HEK293 (cell line): Measurements from ENCODE around the gene PTPRF.

Experiments used
- CTCF ChIA-PET: fragments of 350-600 bp; formaldehyde crosslinking; extraction: SDS; loops from one replicate; lab custom pipeline; 2021; ENCODE audit warnings: antibody characterized with exemption; lab: Yijun Ruan, JAX
- POLR2A ChIA-PET: fragments of 300-600 bp; formaldehyde crosslinking; extraction: SDS; loops from one replicate; lab custom pipeline; 2020; ENCODE audit warnings: antibody characterized with exemption, inconsistent platforms; lab: Yijun Ruan, JAX
- H3K27ac ChIP-seq: fragments of 200-500 bp; sonication (Bioruptor generic); 2 replicates; pipeline ENCODE4 v1.5.1; 2014; ENCODE audit warnings: low read depth, low read length, control low read depth, inconsistent platforms; ENCODE audit errors: extremely low read depth
- H3K36me3 ChIP-seq, 2 experiments: fragments of 200-500 bp in 1 of 2; sonication (Bioruptor generic) in 1 of 2; 1 replicate in 1 of 2; 2 replicates in 1 of 2; pipeline ENCODE4 v1.5.1; 2014 to 2017; ENCODE audit warnings: inconsistent platforms in 2 of 2, low read length in 2 of 2; ENCODE audit not compliant: control insufficient read depth in 2 of 2, insufficient read depth in 1 of 2
- H3K4me1 ChIP-seq: fragments of 200-500 bp; sonication (Bioruptor generic); 2 replicates; pipeline ENCODE4 v1.5.1; 2014; ENCODE audit warnings: mild to moderate bottlenecking, low read length, inconsistent platforms; ENCODE audit not compliant: control insufficient read depth, insufficient read depth
- H3K4me3 ChIP-seq: 2 replicates; pipeline ENCODE4 v1.5.1; 2011; ENCODE audit warnings: low read depth, mild to moderate bottlenecking, control low read depth, low read length, moderate library complexity
- H3K9me3 ChIP-seq: fragments of 200-500 bp; sonication (Bioruptor generic); 2 replicates; pipeline ENCODE4 v1.5.1; 2014; ENCODE audit warnings: low read depth, low read length, inconsistent platforms; ENCODE audit not compliant: control insufficient read depth, insufficient read depth
- KLF1 ChIP-seq: fragments of 450-650 bp; formaldehyde crosslinking; IDR thresholded peaks from 2 replicates; pipeline ENCODE4 v1.5.1; 2016; ENCODE audit warnings: missing biosample characterization, missing genetic modification characterization
- PATZ1 ChIP-seq: fragments of 450-650 bp; formaldehyde crosslinking; IDR thresholded peaks from 2 replicates; pipeline ENCODE4 v1.5.1; 2016; ENCODE audit warnings: missing biosample characterization, missing genetic modification characterization
- WT1 ChIP-seq: fragments of 450-650 bp; formaldehyde crosslinking; IDR thresholded peaks from 2 replicates; pipeline ENCODE4 v1.5.1; 2016; ENCODE audit warnings: missing biosample characterization, missing genetic modification characterization
- ZBTB17 ChIP-seq: fragments of 450-650 bp; formaldehyde crosslinking; IDR thresholded peaks from 2 replicates; pipeline ENCODE4 v1.5.1; 2016; ENCODE audit warnings: missing biosample characterization, missing genetic modification characterization
- ZFP41 ChIP-seq: fragments of 450-650 bp; formaldehyde crosslinking; IDR thresholded peaks from 2 replicates; pipeline ENCODE4 v1.5.1; 2016; ENCODE audit warnings: missing biosample characterization, missing genetic modification characterization, borderline replicate concordance
- ZIC2 ChIP-seq: fragments of 450-650 bp; formaldehyde crosslinking; IDR thresholded peaks from 2 replicates; pipeline ENCODE4 v1.5.1; 2016; ENCODE audit warnings: missing biosample characterization, missing genetic modification characterization
- ZNF175 ChIP-seq: fragments of 450-650 bp; formaldehyde crosslinking; IDR thresholded peaks from 2 replicates; pipeline ENCODE4 v1.5.1; 2016; ENCODE audit warnings: missing biosample characterization, missing genetic modification characterization
- ZNF184 ChIP-seq: fragments of 450-650 bp; IDR thresholded peaks from 2 replicates; pipeline ENCODE4 v1.5.1; 2018; ENCODE audit warnings: missing biosample characterization, mild to moderate bottlenecking, missing genetic modification characterization
- ZNF221 ChIP-seq: fragments of 450-650 bp; formaldehyde crosslinking; IDR thresholded peaks from 2 replicates; pipeline ENCODE4 v1.5.1; 2017; ENCODE audit warnings: missing biosample characterization, missing genetic modification characterization, borderline replicate concordance
- ZNF37A ChIP-seq: fragments of 450-650 bp; IDR thresholded peaks from 2 replicates; pipeline ENCODE4 v1.5.1; 2018; ENCODE audit warnings: missing biosample characterization, missing genetic modification characterization
- ZNF544 ChIP-seq: fragments of 450-650 bp; formaldehyde crosslinking; IDR thresholded peaks from 2 replicates; pipeline ENCODE4 v1.5.0; 2017; ENCODE audit warnings: missing biosample characterization, missing genetic modification characterization
- ZNF623 ChIP-seq: fragments of 450-650 bp; formaldehyde crosslinking; IDR thresholded peaks from 2 replicates; pipeline ENCODE4 v1.5.1; 2016; ENCODE audit warnings: missing biosample characterization, missing genetic modification characterization
- ZNF639 ChIP-seq: fragments of 450-650 bp; formaldehyde crosslinking; IDR thresholded peaks from 2 replicates; pipeline ENCODE4 v1.5.1; 2016; ENCODE audit warnings: missing biosample characterization, missing genetic modification characterization
- ZNF660 ChIP-seq: fragments of 450-650 bp; IDR thresholded peaks from 2 replicates; pipeline ENCODE4 v1.5.1; 2018; ENCODE audit warnings: missing biosample characterization, mild to moderate bottlenecking, missing genetic modification characterization
- ZNF747 ChIP-seq: fragments of 450-650 bp; formaldehyde crosslinking; IDR thresholded peaks from 2 replicates; pipeline ENCODE4 v1.5.1; 2016; ENCODE audit warnings: missing biosample characterization, missing genetic modification characterization
- ZNF791 ChIP-seq: fragments of 450-650 bp; formaldehyde crosslinking; IDR thresholded peaks from 2 replicates; pipeline ENCODE4 v1.5.1; 2016; ENCODE audit warnings: missing biosample characterization, missing genetic modification characterization
- TF ChIP-seq, protein P1 (sequence below): fragments of 450-650 bp; IDR thresholded peaks from 2 replicates; pipeline ENCODE4 v1.5.1; 2018; ENCODE audit warnings: missing biosample characterization, missing genetic modification characterization

The PTPRF gene

DNA sequence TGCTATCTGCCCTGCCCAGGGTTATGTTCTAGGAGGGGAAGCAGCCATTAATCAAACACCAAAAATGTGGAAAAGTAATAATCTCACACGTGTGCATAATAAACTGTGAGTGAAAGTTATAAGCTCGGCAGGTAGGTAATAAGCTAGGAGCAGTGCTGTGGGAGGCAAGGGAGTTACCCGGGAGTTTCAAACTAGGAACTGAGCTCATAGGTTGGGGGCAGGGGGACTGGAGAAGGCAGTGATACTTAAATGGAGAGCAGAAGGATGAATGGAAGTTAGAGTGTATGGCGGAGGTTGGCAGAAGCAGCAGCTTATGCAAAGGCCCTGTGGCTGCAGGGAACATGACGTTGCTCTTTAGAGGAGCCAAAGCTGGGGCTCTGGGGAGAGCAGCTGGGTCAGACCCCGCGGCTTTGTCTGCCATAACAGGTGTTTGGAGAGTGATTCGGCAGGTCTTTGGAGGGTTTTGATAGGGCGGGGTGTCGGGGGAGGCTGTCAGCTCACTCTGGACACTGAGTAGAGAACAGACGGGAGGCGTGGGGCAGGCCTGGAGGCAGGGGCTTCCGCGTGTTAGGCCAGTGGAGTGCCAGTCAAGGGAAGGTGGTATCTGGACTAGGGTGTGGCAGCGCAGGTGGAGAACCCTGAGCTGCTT lies 20.0 kb downstream of the PTPRF start:
- CTCF ChIA-PET: interaction anchor here (0.6 to 1.4 kb wide), 4 partner anchors 18 to 136 kb away, joined by 3 to 4 read pairs (median 4); no protein-coding TSS in a partner anchor
- no peak overlapping the region for H3K4me3 ChIP-seq
- H3K36me3 ChIP-seq: peaks cover 5 to 65% of the 10 kb centered on the region in 2 experiments; a peak in 2 of 3 replicates
- peaks cover 2% of the 10 kb centered on the region; the same call in 1 of the 2 replicates for H3K4me1 ChIP-seq
- no peaks in the 10 kb centered on the region for H3K9me3 ChIP-seq
- TF ChIP-seq PATZ1 (tag by site-specific recombination): no peak
- TF ChIP-seq ZNF623: peak; percentile 98
- peak; percentile 59 for TF ChIP-seq WT1
- POLR2A ChIA-PET: interaction anchor here (0.6 to 3.0 kb wide), 5 partner anchors 15 to 155 kb away, joined by 6 to 15 read pairs (median 7); partner anchors contain the start of gene KDM4A
- no peak overlapping the region for H3K27ac ChIP-seq

DNA sequence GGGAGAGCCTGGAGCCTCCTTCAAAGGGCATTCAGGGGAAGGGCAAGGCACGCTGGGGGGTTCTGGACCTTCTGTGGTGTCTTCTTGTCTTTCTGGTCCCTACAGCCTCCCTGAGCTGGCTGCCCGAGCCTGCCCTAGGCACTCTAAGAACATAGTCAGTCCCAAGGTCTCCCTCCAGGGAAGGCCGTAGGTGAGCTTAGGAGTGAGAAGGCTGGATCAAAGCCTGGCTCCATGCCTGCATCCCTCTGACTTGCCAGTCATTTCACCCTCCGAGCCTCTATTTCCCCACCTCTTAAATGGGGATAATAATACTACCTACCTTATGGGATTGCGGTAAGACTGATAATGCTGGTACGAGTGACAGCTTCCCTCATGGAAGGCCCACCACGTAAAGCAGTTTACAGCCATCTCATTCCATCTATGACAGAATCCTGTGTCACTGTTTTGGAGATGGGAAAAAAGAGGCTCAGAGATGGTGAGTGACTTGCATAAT lies 20.8 kb downstream of the PTPRF start:
- TF ChIP-seq ZNF221 (tag by site-specific recombination): no peak
- no peak for TF ChIP-seq ZNF175 (tag by site-specific recombination)
- TF ChIP-seq, protein P1, sequence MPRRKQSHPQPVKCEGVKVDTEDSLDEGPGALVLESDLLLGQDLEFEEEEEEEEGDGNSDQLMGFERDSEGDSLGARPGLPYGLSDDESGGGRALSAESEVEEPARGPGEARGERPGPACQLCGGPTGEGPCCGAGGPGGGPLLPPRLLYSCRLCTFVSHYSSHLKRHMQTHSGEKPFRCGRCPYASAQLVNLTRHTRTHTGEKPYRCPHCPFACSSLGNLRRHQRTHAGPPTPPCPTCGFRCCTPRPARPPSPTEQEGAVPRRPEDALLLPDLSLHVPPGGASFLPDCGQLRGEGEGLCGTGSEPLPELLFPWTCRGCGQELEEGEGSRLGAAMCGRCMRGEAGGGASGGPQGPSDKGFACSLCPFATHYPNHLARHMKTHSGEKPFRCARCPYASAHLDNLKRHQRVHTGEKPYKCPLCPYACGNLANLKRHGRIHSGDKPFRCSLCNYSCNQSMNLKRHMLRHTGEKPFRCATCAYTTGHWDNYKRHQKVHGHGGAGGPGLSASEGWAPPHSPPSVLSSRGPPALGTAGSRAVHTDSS (tag by site-specific recombination): no peak
- TF ChIP-seq ZBTB17 (tag by site-specific recombination): no peak
- TF ChIP-seq ZNF184: no peak
- TF ChIP-seq ZNF639 (tag by site-specific recombination): no peak
- TF ChIP-seq ZNF660 (tag by site-specific recombination): no peak
- no peak for TF ChIP-seq ZNF544
- TF ChIP-seq ZNF791: no peak
- no peak for TF ChIP-seq KLF1 (tag by site-specific recombination)
- no peak for TF ChIP-seq ZNF37A (tag by site-specific recombination)
- TF ChIP-seq ZFP41: no peak
- no peak for TF ChIP-seq ZNF747 (tag by site-specific recombination)
- TF ChIP-seq ZIC2: no peak
- H3K36me3 ChIP-seq: peaks cover 5 to 68% of the 10 kb centered on the region in 2 experiments; a peak in 2 of 3 replicates
- ChIA-PET POLR2A (interaction anchor here (2.1 kb wide), 1 partner anchor 31 kb away, joined by 7 read pairs; no protein-coding TSS in a partner anchor), CTCF (interaction anchor here (0.9 to 1.4 kb wide), 2 partner anchors 17 to 32 kb away, joined by 3 read pairs; no protein-coding TSS in a partner anchor)
- peaks cover 2% of the 10 kb centered on the region; the same call in 1 of the 2 replicates for H3K4me1 ChIP-seq
- no peak overlapping the region for H3K4me3 ChIP-seq
- H3K27ac ChIP-seq: no peak overlapping the region
- H3K9me3 ChIP-seq: no peaks in the 10 kb centered on the region
